ENCODE data around the gene SLC7A14.

The SLC7A14 gene

GRCh38 chr3:170437176-170437575 is 148.7 kb downstream of the SLC7A14 start:
- in situ Hi-C loops (cut with HindIII; ENCODE audit: low sequenced_read_pairs) = no loop called here

DNA sequence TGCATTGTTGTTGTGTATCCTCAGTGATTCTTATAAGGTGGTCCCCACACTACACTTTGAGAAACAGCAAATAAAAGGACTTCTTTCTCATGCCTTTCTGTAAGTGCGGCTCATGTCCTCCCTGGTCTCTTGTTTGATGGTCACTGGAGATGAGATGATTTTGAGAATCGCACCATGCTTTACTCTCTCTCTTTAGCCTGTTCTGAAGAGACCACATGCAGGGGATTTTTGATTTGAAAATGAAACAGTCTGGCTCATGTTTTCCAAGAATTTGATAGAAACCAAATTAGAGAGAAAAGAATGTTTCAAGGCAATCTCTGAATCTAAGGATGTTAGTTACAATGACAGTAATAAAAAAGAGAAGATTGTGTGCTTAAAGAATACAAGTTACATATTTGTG is 149.2 kb downstream of the SLC7A14 start:
- in situ Hi-C loops (cut with HindIII; ENCODE audit: low sequenced_read_pairs) = no loop called here

DNA sequence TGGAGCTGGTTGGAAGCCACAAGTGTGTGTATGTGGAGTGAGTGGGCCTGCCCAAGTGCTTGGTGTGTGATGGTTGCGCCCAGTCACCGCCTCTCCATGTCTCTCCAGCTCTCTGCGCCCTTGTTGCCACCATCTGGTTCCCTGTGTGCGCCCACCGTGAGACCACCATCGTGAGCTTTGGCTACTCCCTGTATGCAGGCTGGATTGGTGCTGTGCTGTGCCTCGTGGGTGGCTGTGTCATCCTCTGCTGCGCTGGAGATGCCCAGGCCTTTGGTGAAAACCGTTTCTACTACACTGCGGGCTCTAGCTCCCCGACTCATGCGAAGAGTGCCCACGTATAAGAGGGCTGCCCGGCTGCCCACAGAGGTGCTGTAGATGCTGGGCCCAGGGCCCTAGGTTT is 153.5 kb downstream of the SLC7A14 start:
- in situ Hi-C loops (cut with HindIII; ENCODE audit: low sequenced_read_pairs) = no loop called here

DNA sequence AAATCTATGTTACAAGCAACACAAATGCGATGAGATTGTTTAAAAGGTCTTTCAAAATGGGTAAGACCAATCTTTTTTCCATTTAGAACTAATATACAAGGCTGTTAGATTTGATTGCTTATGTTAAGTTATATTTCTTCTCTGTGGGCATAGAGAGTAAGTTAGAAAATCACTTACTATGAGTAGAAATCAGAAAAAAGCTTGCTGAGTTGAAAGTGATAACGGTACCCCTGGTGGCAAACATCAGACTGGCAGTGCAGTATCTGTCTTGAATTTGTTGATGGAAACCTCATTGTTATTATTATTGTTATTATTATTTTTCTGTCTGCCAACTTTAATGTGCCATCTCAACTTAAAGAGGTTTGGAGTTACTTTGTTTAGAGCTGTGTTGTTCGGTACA is 154.8 kb downstream of the SLC7A14 start:
- in situ Hi-C loops (cut with HindIII; ENCODE audit: low sequenced_read_pairs) = no loop called here

DNA sequence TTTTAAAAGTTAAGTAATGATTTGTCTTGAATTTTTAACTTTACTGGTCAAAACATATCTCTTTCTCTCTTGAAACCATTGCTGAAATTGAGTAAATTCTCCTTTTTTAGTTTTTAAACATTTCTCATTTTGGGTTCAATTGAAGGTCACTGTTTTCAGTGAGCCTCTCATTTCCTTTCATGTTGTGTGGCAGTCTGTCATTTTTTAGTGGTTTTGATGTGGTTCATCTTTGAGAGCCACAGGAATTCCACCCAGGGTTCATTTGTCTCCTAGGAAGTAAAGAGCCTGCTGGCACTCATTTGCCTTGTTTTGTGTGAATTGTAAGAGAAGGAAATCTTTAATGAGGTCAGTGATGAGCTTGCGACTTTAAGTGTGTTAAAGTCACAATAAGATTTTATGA is 156.8 kb downstream of the SLC7A14 start:
- in situ Hi-C loops (cut with HindIII; ENCODE audit: low sequenced_read_pairs) = loop anchor here (5.0 kb wide), 2 partner anchors 283 to 383 kb away; no protein-coding TSS in a partner anchor

DNA sequence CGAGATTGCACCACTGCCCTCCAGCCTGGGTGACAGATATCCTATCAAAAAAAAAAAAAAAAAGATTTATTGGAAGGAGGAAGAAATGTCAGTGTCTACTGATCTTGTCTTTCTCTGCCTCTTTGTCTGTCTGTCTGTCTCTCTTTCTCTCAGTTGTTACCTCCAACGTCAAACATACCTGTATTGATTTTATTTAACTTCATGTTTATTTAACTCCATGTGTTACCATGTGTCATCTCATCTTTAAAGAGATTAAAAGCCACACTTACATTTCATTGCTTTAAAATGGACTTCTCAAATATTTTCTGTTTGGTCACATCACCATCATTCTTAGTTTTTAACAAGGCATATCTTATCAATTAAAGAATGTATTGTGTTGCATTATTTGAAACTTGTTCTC is 157.8 kb downstream of the SLC7A14 start:
- in situ Hi-C loops (cut with HindIII; ENCODE audit: low sequenced_read_pairs) = loop anchor here (5.0 kb wide), 2 partner anchors 284 to 384 kb away; no protein-coding TSS in a partner anchor

DNA sequence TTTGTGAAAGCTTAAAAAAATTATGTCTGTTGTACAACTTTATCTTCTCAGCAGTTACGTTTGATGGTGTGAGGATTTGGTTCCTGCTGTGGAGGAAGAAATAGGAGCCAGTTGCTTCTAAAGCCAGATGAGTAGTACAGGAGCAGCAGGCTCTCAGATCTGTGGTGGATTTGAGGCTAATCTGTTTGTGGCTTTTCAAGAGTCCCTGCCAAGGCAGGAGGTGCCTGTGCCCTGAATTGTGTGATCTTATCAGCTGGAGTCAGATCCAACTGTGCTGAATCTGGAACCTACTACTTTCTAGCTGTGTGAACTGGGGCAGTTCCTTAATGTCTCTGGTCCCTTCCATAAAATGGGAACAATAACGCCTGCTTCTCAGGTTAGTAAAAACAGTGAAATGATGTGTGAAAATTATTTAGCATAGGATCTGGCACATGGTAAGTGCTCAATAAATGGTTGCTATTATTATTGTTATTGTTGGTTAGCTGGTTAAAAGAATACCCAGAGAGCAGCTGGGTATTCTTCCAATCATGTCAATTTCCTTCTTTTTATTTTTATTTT is 159.6 kb downstream of the SLC7A14 start:
- in situ Hi-C loops (cut with HindIII; ENCODE audit: low sequenced_read_pairs) = loop anchor here (5.0 kb wide), 2 partner anchors 286 to 386 kb away; no protein-coding TSS in a partner anchor

DNA sequence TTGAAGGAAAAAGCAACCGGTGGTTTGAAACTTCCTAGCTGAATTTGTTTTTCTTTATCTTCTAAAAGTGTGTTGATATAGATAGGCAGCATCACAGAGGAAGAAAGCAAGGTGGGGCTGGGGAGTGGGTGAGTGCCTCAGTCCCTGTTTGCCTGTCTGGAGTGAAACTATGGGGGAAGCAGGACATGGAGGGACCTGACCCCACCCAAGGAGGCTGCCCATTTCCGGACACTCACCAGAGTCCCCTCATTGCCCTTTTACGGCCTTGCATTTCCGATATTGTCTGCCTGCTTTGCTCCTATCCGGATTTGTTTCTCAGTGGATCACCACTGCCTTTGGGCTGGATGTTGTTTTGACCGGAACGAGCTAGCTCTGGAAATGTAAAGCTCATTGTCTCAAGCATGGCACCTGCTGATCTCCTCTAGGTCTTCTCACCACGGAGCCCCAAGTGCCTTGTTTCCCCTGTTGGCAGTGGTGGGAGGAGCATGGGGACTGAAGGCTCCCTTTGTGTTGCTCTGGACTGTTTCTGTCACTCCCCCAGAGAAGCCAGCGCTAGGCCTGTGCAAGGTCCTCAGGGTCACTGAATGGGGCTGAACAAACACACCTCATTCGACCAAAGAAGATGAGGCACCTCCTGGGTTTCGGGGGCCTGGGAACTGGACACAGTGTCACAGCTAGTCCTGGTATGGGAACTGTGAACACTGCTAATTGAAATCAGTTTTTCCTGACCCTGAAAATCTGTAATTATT is 160.2 kb downstream of the SLC7A14 start:
- in situ Hi-C loops (cut with HindIII; ENCODE audit: low sequenced_read_pairs) = loop anchor here (5.0 kb wide), 2 partner anchors 287 to 387 kb away; no protein-coding TSS in a partner anchor

- in situ Hi-C loops (cut with HindIII; ENCODE audit: low sequenced_read_pairs) = loop anchor here (5.0 kb wide), 2 partner anchors 287 to 387 kb away; no protein-coding TSS in a partner anchor
Measured at GRCh38 chr3:170424879-170425278, 161.0 kb downstream of the SLC7A14 start.

DNA sequence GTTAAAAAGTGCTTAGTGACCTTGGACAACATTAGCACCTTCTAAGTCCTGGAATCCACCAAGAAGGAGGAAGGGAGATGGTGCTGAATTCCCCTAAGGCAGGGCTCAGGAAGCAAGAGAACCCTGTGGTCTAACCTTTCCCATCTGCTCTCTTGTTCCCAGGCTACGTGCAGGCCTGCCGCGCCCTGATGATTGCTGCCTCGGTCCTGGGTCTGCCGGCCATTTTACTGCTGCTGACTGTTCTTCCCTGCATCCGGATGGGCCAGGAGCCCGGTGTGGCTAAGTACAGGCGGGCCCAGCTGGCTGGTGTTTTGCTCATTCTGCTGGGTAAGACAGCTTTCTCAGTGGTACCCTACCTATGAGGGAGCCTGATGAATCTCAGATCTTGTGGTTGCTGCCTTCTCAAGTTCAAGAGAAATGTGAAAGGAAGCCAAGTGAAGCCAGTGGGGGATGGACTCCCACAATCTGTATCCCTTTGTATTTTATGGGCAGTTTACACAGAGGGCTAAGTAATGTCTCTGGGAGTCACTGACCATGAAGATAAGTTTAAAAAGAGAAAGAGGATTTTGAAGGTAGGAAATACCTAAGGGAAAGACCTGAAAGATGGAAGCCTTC is 162.8 kb downstream of the SLC7A14 start:
- in situ Hi-C loops (cut with HindIII; ENCODE audit: low sequenced_read_pairs) = no loop called here

- in situ Hi-C loops (cut with HindIII; ENCODE audit: low sequenced_read_pairs) = no loop called here
Measured at GRCh38 chr3:170421758-170422157, 164.1 kb downstream of the SLC7A14 start.

GRCh38 chr3:170421111-170421641 is 164.7 kb downstream of the SLC7A14 start:
- in situ Hi-C loops (cut with HindIII; ENCODE audit: low sequenced_read_pairs) = no loop called here

DNA sequence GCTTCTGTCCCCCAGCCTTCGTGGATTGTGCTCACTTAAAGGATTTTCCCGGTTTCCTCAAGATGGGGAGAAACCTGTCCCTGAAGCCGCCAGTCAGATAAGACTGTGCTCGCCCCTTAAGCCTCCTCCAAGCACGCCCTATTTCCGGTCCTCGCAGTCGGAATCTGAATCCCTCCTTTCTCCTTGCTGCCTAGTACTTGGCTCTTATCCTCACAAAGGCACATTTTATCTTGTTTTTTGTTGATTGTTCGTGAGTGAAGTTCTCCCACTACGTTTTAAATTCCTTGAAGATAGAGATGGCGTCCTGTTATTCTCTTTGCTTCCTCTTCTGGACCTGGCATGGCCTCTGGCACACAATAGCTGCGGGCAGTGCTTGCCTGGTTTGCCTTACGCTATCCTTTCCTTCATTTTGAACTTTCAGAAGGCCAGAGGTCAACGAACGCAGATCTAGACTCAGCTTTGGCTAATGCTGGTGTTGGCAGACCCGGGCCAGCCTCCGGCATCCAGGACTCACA is 165.5 kb downstream of the SLC7A14 start:
- in situ Hi-C loops (cut with HindIII; ENCODE audit: low sequenced_read_pairs) = no loop called here

DNA sequence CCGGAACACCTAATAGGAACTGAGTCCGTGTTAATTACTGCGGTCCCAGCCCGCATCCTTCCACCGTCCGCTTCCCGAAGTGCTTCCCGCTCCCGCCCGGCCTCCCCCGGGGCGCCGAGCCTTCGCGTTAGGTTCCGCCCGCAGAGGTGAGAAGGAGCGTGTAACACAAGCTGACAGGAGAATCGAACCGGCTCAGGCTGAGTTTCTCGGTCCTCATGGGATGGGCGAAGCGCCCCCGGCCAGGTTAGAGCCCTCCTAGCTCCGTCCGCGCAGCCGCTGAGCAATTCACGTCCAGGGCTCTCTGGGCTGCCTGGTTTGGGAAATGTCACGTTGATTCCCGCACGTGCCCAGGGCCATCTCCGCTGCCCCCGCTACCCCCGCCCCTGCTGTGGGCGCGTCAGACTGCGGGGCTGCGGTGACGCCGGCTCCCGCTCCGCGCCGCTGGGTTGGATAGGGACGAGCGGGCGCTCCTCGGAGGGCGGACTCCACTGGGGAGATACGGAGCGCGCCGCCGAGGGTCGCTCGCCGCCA is 166.3 kb downstream of the SLC7A14 start:
- in situ Hi-C loops (cut with HindIII; ENCODE audit: low sequenced_read_pairs) = no loop called here

GRCh38 chr3:170418422-170419398 is 167.2 kb downstream of the SLC7A14 start, which contains the start of gene CLDN11:
Gene CLDN11, plus strand, starts transcription at chr3:170418868. Its CDS starts 199 bp downstream, at chr3:170419067.
- in situ Hi-C loops (cut with HindIII; ENCODE audit: low sequenced_read_pairs) = no loop called here

GRCh38 chr3:170417090-170417489 is 168.8 kb downstream of the SLC7A14 start:
- in situ Hi-C loops (cut with HindIII; ENCODE audit: low sequenced_read_pairs) = no loop called here

DNA sequence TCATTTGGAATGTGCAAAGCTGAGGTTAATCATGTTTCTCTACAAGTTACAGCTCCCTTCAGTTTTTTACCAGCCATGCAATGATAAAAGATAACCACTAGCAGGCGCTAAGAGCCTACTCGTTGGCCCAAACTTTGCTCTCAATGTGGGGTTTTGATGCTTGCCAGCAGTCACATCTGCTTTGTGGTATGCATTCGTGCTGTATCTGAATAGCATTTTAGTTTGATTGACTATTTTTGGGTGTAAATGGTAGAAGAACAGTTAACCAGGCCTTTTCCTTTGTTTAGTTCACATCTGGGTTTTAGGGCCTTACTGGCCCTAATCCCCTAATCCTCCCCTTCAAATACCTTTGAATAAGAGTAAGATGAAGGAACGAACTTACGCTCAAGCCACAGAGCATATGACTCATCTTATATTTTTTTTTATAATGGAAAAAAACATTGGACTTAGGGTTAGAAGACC is 171.6 kb downstream of the SLC7A14 start:
- in situ Hi-C loops (cut with HindIII; ENCODE audit: low sequenced_read_pairs) = no loop called here

GRCh38 chr3:170413291-170413690 is 172.6 kb downstream of the SLC7A14 start:
- in situ Hi-C loops (cut with HindIII; ENCODE audit: low sequenced_read_pairs) = no loop called here

GRCh38 chr3:170410428-170411029 is 175.3 kb downstream of the SLC7A14 start:
- in situ Hi-C loops (cut with HindIII; ENCODE audit: low sequenced_read_pairs) = no loop called here
